ENCODE results near the gene REP15.
"Not testable (repeated sequence)": the region's sequence is repeated elsewhere in the genome, so short reads cannot be mapped to it uniquely, and the experiment has no call there.

The REP15 gene

GRCh38 chr12:27696293-27696652 lies at the start of gene REP15:
Gene REP15, plus strand, starts transcription at chr12:27696447. Its CDS starts 116 bp downstream, at chr12:27696563.
- no peak for DNase-seq

GRCh38 chr12:27650011-27650410 lies 46.2 kb upstream of the REP15 start:
- DNase-seq: no peak

GRCh38 chr12:27651201-27651600 lies 45.0 kb upstream of the REP15 start:
- DNase-seq: no peak

GRCh38 chr12:27652174-27652763 lies 44.0 kb upstream of the REP15 start:
- peak in 25 of 51 donors; percentile 0 to 77 (median 17) for DNase-seq

GRCh38 chr12:27653661-27654060 lies 42.6 kb upstream of the REP15 start:
- DNase-seq: no peak

- not testable (repeated sequence) for DNase-seq
These were observed 40.8 kb upstream of the REP15 start for GRCh38 chr12:27655476-27655875.

- DNase-seq: no peak
These were observed 39.0 kb upstream of the REP15 start for GRCh38 chr12:27657296-27657695.

- no peak for DNase-seq
These were observed 30.5 kb upstream of the REP15 start for GRCh38 chr12:27665704-27666103.

- no peak for DNase-seq
These were observed 29.7 kb upstream of the REP15 start for GRCh38 chr12:27666510-27666909.

GRCh38 chr12:27667540-27667939 lies 28.7 kb upstream of the REP15 start:
- no peak for DNase-seq

GRCh38 chr12:27672051-27672450 lies 24.2 kb upstream of the REP15 start:
- no peak for DNase-seq

- no peak for DNase-seq
These were observed 23.6 kb upstream of the REP15 start for GRCh38 chr12:27672643-27673042.

- no peak for DNase-seq
These were observed 23.0 kb upstream of the REP15 start for GRCh38 chr12:27673101-27673718.

GRCh38 chr12:27674989-27675388 lies 21.3 kb upstream of the REP15 start:
- DNase-seq: no peak

- DNase-seq: no peak
These were observed 15.6 kb upstream of the REP15 start for GRCh38 chr12:27680619-27681018.

GRCh38 chr12:27682534-27682933 lies 13.7 kb upstream of the REP15 start:
- DNase-seq: no peak

- DNase-seq: no peak
These were observed 11.0 kb upstream of the REP15 start for GRCh38 chr12:27685274-27685673.

- DNase-seq: no peak
These were observed 10.1 kb upstream of the REP15 start for GRCh38 chr12:27686147-27686546.

- DNase-seq: no peak
These were observed 7.6 kb upstream of the REP15 start for GRCh38 chr12:27688671-27689070.

GRCh38 chr12:27689558-27690180 lies 6.6 kb upstream of the REP15 start:
- no peak for DNase-seq

GRCh38 chr12:27693403-27693802 lies 2.8 kb upstream of the REP15 start:
- no peak for DNase-seq

GRCh38 chr12:27695556-27696292 lies 523 bp upstream of the REP15 start:
- DNase-seq: no peak
